K562 (cell line): ENCODE data around the gene POLR3H. TPM values are rescaled to one million over a fixed set of nuclear protein-coding genes. Genes with fewer than 3 reads are reported as not detected.
A peak's percentile ranks its signal among the peaks of the same experiment; 100 is the strongest.

Experiments
- ATAC-seq: fragments of 200-7000 bp; cut with Tn5 transposase; 3 replicates; pipeline ENCODE4 v1.9.1; 2020; ENCODE audit warnings: moderate library complexity
- BruUV-seq: library from RNA; stranded (reverse); fragments of 400-500 nt; replicated peaks from 2 replicates; lab custom pipeline; 2021; lab: Mats Ljungman, UMichigan
- CTCF ChIA-PET: fragments of 300-600 bp; formaldehyde crosslinking; extraction: SDS; loops from one replicate; lab custom pipeline; 2021; ENCODE audit warnings: low intra/inter-chr PET ratio; lab: Yijun Ruan, JAX
- POLR2A ChIA-PET: fragments of 300-600, 350-650 bp; sonication (Branson Sonifier 250); formaldehyde crosslinking; extraction: SDS; loops from one replicate; lab custom pipeline; 2021; ENCODE audit warnings: antibody characterized with exemption, inconsistent platforms; lab: Yijun Ruan, JAX
- DNase-seq, 4 experiments: peaks; one replicate each; pipeline versions ENCODE4 v3.0.0 to v3.0.0-alpha.2; 2011 to 2018; ENCODE audit warnings: low spot score in 3 of 4, mixed read lengths in 3 of 4; ENCODE audit errors: extremely low read depth in 1 of 4
- FAIRE-seq: peaks from 2 replicates; lab custom pipeline; 2011; peaks lifted over from hg19 to GRCh38; lab: Jason Lieb, UNC
- H2AFZ ChIP-seq: 2 replicates; pipeline ENCODE4 v1.6.0; 2011; ENCODE audit warnings: low read depth, low read length, control low read depth, inconsistent platforms
- H3K27ac ChIP-seq: fragments of 200-600 bp; 3 replicates; pipeline ENCODE4 v1.8.0; 2011; ENCODE audit warnings: low read depth, mild to moderate bottlenecking, control low read depth, inconsistent platforms, low read length, moderate library complexity, mixed read lengths; ENCODE audit errors: extremely low read depth
- H3K27me3 ChIP-seq, 2 experiments: fragments of 300-600 bp in 1 of 2; 2 replicates in 1 of 2; 3 replicates in 1 of 2; pipeline versions ENCODE4 v1.6.0 to v1.8.0; 2011; ENCODE audit warnings: inconsistent platforms in 2 of 2, low read length in 2 of 2, mild to moderate bottlenecking in 1 of 2, mixed read lengths in 1 of 2, moderate library complexity in 1 of 2; ENCODE audit not compliant: control insufficient read depth in 2 of 2, insufficient read depth in 2 of 2
- H3K36me3 ChIP-seq: fragments of 300-600 bp; 3 replicates; pipeline ENCODE4 v1.8.0; 2011; ENCODE audit warnings: mild to moderate bottlenecking, low read length, inconsistent platforms; ENCODE audit not compliant: control insufficient read depth, insufficient read depth
- H3K4me1 ChIP-seq, 2 experiments: fragments of 200-600 bp in 1 of 2; replicated peaks in 1 of 2; 2 replicates in 1 of 2; 3 replicates in 1 of 2; pipeline versions ENCODE4 v1.5.1 to v1.8.0; 2011; ENCODE audit warnings: inconsistent platforms in 2 of 2, low read length in 2 of 2, mild to moderate bottlenecking in 1 of 2, mixed read lengths in 1 of 2, moderate library complexity in 1 of 2; ENCODE audit not compliant: control insufficient read depth in 2 of 2, insufficient read depth in 2 of 2
- H3K4me2 ChIP-seq: 2 replicates; pipeline ENCODE4 v1.6.1; 2011; ENCODE audit warnings: low read length, control low read depth, inconsistent platforms, mixed read lengths; ENCODE audit not compliant: insufficient read depth
- H3K4me3 ChIP-seq: fragments of 200-600 bp; sonication (generic), shearing (Covaris generic); 2 replicates; pipeline ENCODE4 v1.5.1; 2016; ENCODE audit warnings: control low read depth, inconsistent platforms
- H3K79me2 ChIP-seq: fragments of 200-600 bp; 3 replicates; pipeline ENCODE4 v1.8.0; 2011; ENCODE audit warnings: low read length, inconsistent platforms; ENCODE audit not compliant: control insufficient read depth, insufficient read depth
- H3K9ac ChIP-seq, 2 experiments: 2 replicates each; pipeline versions ENCODE4 v1.6.0 to v1.6.1; 2011; ENCODE audit warnings: low read depth in 2 of 2, low read length in 2 of 2, control low read depth in 1 of 2, inconsistent platforms in 1 of 2, mild to moderate bottlenecking in 1 of 2, mixed read lengths in 1 of 2; ENCODE audit not compliant: insufficient read depth in 1 of 2
- H3K9me1 ChIP-seq: one replicate; pipeline ENCODE4 v1.6.0; 2011; ENCODE audit warnings: inconsistent platforms, mild to moderate bottlenecking, low read length, moderate library complexity; ENCODE audit not compliant: control insufficient read depth, insufficient read depth
- H3K9me3 ChIP-seq: replicated peaks from 2 replicates; pipeline ENCODE4 v1.5.1; 2011; ENCODE audit warnings: low read depth, low read length, inconsistent platforms; ENCODE audit not compliant: control insufficient read depth, insufficient read depth
- H4K20me1 ChIP-seq: replicated peaks from 2 replicates; pipeline ENCODE4 v1.6.1; 2011; ENCODE audit warnings: low read length, inconsistent platforms, mixed read lengths; ENCODE audit not compliant: control insufficient read depth, insufficient read depth
- AFF4 ChIP-seq: sonication (generic); formaldehyde crosslinking; IDR thresholded peaks from 2 replicates; pipeline ENCODE4 v1.8.0; 2023; ENCODE audit warnings: mild to moderate bottlenecking, missing genetic modification reagents
- PHTF2 ChIP-seq: fragments of 250-450 bp; sonication (Bioruptor Pico); IDR thresholded peaks from 2 replicates; pipeline ENCODE4 v1.5.0; 2021; ENCODE audit warnings: mild to moderate bottlenecking
- POU5F1 ChIP-seq: fragments of 150-350 bp; IDR thresholded peaks from 2 replicates; pipeline ENCODE4 v1.6.1; 2014; ENCODE audit warnings: borderline replicate concordance, low read length, low read depth, mild to moderate bottlenecking; ENCODE audit not compliant: partially characterized antibody
- ZBTB34 ChIP-seq: fragments of 250-450 bp; sonication (Bioruptor Pico); IDR thresholded peaks from 2 replicates; pipeline ENCODE4 v1.8.0; 2021; ENCODE audit warnings: mild to moderate bottlenecking, moderate library complexity
- ZBTB43 ChIP-seq: sonication (generic); formaldehyde crosslinking; IDR thresholded peaks from 2 replicates; pipeline ENCODE4 v1.8.0; 2023; ENCODE audit warnings: mild to moderate bottlenecking, missing genetic modification reagents
- WGBS: fragments of 100-300 bp; shearing (Covaris generic); methylation state at CpG from one replicate; pipeline ENCODE4 v1.1.6; 2016; ENCODE audit warnings: low coverage, mixed read lengths; ENCODE audit not compliant: insufficient coverage; ENCODE audit errors: missing lambda C conversion rate; 5-methylcytosine and 5-hydroxymethylcytosine counted together
- in situ Hi-C: fragments of 300-500 bp; cut with MboI; formaldehyde crosslinking; loops from 4 replicates; pipeline ENCODE4 v1.15.0; 2018; ENCODE audit warnings: inconsistent platforms, mixed read lengths
- intact Hi-C: fragments of 100-400 bp; cut with micrococcal nuclease; formaldehyde crosslinking; loops from 2 replicates; pipeline ENCODE4 v1.14.2; 2022
- polyA plus RNA-seq, 8 experiments: library from polyadenylated mRNA; depleted of rRNA in 4 of 8; stranded (reverse) in 5 of 8; unstranded in 3 of 8; fragments of >200 nt; fragmentation: Nextera tagmentation in 2 of 8; fragmentation: Illumina TruSeq in 1 of 8; extraction: Ambion mirVana in 2 of 8; extraction: Trizol in 1 of 8; gene quantifications; 2 replicates each; pipeline versions ENCODE4 v1.2.1 to v1.2.3, GENCODE V29; 2011 to 2014; ENCODE audit warnings: inconsistent platforms in 1 of 8, missing spikeins in 1 of 8
- total RNA-seq, 7 experiments: library from RNA; depleted of rRNA in 6 of 7; stranded (reverse); fragments of >200 nt in 6 of 7; fragmentation: Illumina TruSeq in 2 of 7; extraction: Trizol in 2 of 7; gene quantifications; 2 replicates each; pipeline versions ENCODE4 v1.2.1 to v1.2.3, GENCODE V29; 2011 to 2021; ENCODE audit warnings: low replicate concordance in 1 of 7

Gene POLR3H
- total and polyA plus RNA-seq, 9 of the 15 experiments (the other 6 are each of a cell fraction or from before 2014, with no cell fraction given): 5.3 to 48.4 (median 22.2) TPM

GRCh38 chr22:41542224-41542623, 2.0 kb downstream of the POLR3H start:
- CTCF ChIA-PET: no interaction called here
- Histone ChIP-seq H3K4me3 (peak overlapping the region; percentile 93; the same call in 1 of the 2 replicates), H3K36me3 (peaks cover 43% of the 10 kb centered on the region), H4K20me1 (peaks cover 22% of the 10 kb centered on the region), H3K4me2 (peak overlapping the region; percentile 89), H3K79me2 (peaks cover 64% of the 10 kb centered on the region), H3K27me3 (no peaks in the 10 kb centered on the region), H3K27ac (no peak overlapping the region), H3K4me1 (peaks cover 36 to 50% of the 10 kb centered on the region in 2 experiments; a peak in 4 of 5 replicates), H3K9me3 (no peaks in the 10 kb centered on the region), H3K9ac (peak overlapping the region; percentile 74 to 94; a peak in 2 of 4 replicates), H2AFZ (no peak overlapping the region), H3K9me1 (peaks cover 3% of the 10 kb centered on the region)
- intact Hi-C loops (loop anchor here (5.0 kb wide), 1 partner anchor 45 kb away; the partner anchor contains the start of gene PMM1), in situ Hi-C loops (no loop called here)
- FAIRE-seq: no peak
- BruUV-seq: no TSS peak
- no peak for TF ChIP-seq ZBTB34 (CRISPR knock-in tag)
- WGBS: 65% methylated on average over 4 of the region's 4 CpGs
- no peak for ATAC-seq
- POLR2A ChIA-PET: interaction anchor here (0.6 to 0.7 kb wide), 2 partner anchors 12 to 48 kb away, joined by 3 to 4 read pairs; partner anchors contain the start of gene PMM1
- no peak for DNase-seq

GRCh38 chr22:41541484-41541883, 2.8 kb downstream of the POLR3H start:
- no peak for ATAC-seq
- 5% methylated on average over 3 of the region's 3 CpGs for WGBS
- H2AFZ ChIP-seq: no peak overlapping the region
- H3K36me3 ChIP-seq: peaks cover 46% of the 10 kb centered on the region
- POLR2A ChIA-PET: interaction anchor here (0.6 to 0.7 kb wide), 2 partner anchors 12 to 48 kb away, joined by 3 to 4 read pairs; partner anchors contain the start of gene PMM1
- CTCF ChIA-PET: interaction anchor here (0.6 kb wide), 1 partner anchor 65 kb away, joined by 4 read pairs; no protein-coding TSS in a partner anchor
- H3K4me1 ChIP-seq: peaks cover 36 to 50% of the 10 kb centered on the region in 2 experiments; a peak in 4 of 5 replicates
- H3K9me1 ChIP-seq: peaks cover 3% of the 10 kb centered on the region
- DNase-seq: no peak
- peaks cover 22% of the 10 kb centered on the region for H4K20me1 ChIP-seq
- intact Hi-C loops: loop anchor here (5.0 kb wide), 1 partner anchor 46 kb away; the partner anchor contains the start of gene PMM1
- H3K79me2 ChIP-seq: peaks cover 69% of the 10 kb centered on the region
- no peak overlapping the region; the same call in 1 of the 2 replicates for H3K4me3 ChIP-seq
- H3K9ac ChIP-seq: peak overlapping the region in 1 of 2 experiments; percentile 79; a peak in 1 of 4 replicates
- FAIRE-seq: no peak
- TSS peak; percentile 20 for BruUV-seq
- H3K4me2 ChIP-seq: peak overlapping the region; percentile 37
- H3K27ac ChIP-seq: no peak overlapping the region
- in situ Hi-C loops: no loop called here
- no peaks in the 10 kb centered on the region for H3K9me3 ChIP-seq
- H3K27me3 ChIP-seq: no peaks in the 10 kb centered on the region
- TF ChIP-seq PHTF2 (no peak), AFF4 (CRISPR knock-in tag) (no peak), ZBTB43 (no peak), POU5F1 (no peak)
